Activated B cell treated with CpG ODN at 0.5 μM for 24 hours (primary cell): ENCODE results near the gene RASAL2. TPM values are rescaled to one million over a fixed set of nuclear protein-coding genes. Genes with fewer than 3 reads are reported as not detected.

Source experiments
- ATAC-seq: fragments of 200-7000 bp; cut with Tn5 transposase; one replicate; pipeline ENCODE4 v1.10.0; 2021; ENCODE audit warnings: low read depth, mild to moderate bottlenecking, moderate library complexity
- CTCF ChIA-PET: fragments of 350-600 bp; sonication (Branson Sonifier 250); formaldehyde crosslinking; loops from one replicate; lab custom pipeline; 2021; ENCODE audit warnings: antibody characterized with exemption; lab: Charles Lee
- POLR2A ChIA-PET: fragments of 350-600 bp; sonication (Branson Sonifier 250); formaldehyde crosslinking; loops from one replicate; lab custom pipeline; 2021; ENCODE audit warnings: antibody characterized with exemption; lab: Charles Lee
- DNase-seq: peaks from one replicate; pipeline ENCODE4 v3.0.0; 2022
- H3K27ac Mint-ChIP-seq: one replicate; pipeline ENCODE4 v1.8.0; 2020; ENCODE audit warnings: mixed read lengths
- H3K27me3 Mint-ChIP-seq: one replicate; pipeline ENCODE4 v1.8.0; 2021; ENCODE audit warnings: mixed read lengths
- H3K36me3 Mint-ChIP-seq: one replicate; pipeline ENCODE4 v1.8.0; 2021; ENCODE audit warnings: low read depth, mixed read lengths
- H3K4me1 Mint-ChIP-seq: one replicate; pipeline ENCODE4 v1.8.0; 2021; ENCODE audit warnings: mixed read lengths
- H3K4me3 Mint-ChIP-seq: one replicate; pipeline ENCODE4 v1.8.0; 2020; ENCODE audit warnings: mild to moderate bottlenecking, mixed read lengths
- H3K9me3 Mint-ChIP-seq: one replicate; pipeline ENCODE4 v1.8.0; 2020; ENCODE audit warnings: mixed read lengths
- CTCF ChIP-seq: fragments of 200-600 bp; IDR thresholded peaks from one replicate; pipeline ENCODE4 v1.8.0; 2022; ENCODE audit warnings: antibody characterized with exemption, mild to moderate bottlenecking
- intact Hi-C: fragments of 100-400 bp; cut with micrococcal nuclease; formaldehyde crosslinking; loops from one replicate; pipeline ENCODE4 v1.15.1; 2024
- total RNA-seq: library from RNA; stranded (reverse); gene quantifications from 2 replicates; pipeline ENCODE4 v1.2.3, GENCODE V29; 2022

Gene RASAL2
- total RNA-seq, 1 donor from 2014 or later: 0.16 TPM

- TF ChIP-seq CTCF: no peak
- Mint-ChIP-seq H3K4me3 (no peak overlapping the region), H3K27ac (no peak overlapping the region), H3K9me3 (peaks cover 24% of the 10 kb centered on the region), H3K36me3 (no peaks in the 10 kb centered on the region), H3K27me3 (no peaks in the 10 kb centered on the region), H3K4me1 (no peaks in the 10 kb centered on the region)
- intact Hi-C loops: no loop called here
- ATAC-seq: no peak
- DNase-seq: no peak
- CTCF ChIA-PET: no interaction called here
- POLR2A ChIA-PET: no interaction called here
Measured at GRCh38 chr1:178209935-178210334, 116.0 kb downstream of the RASAL2 start.

- DNase-seq: no peak
- Mint-ChIP-seq H3K4me3 (no peak overlapping the region), H3K9me3 (no peaks in the 10 kb centered on the region), H3K4me1 (no peaks in the 10 kb centered on the region), H3K36me3 (no peaks in the 10 kb centered on the region), H3K27me3 (peaks cover 2% of the 10 kb centered on the region), H3K27ac (no peak overlapping the region)
- TF ChIP-seq CTCF: no peak
- intact Hi-C loops: no loop called here
- ChIA-PET POLR2A (no interaction called here), CTCF (no interaction called here)
- no peak for ATAC-seq
Measured at GRCh38 chr1:178218550-178218949, 124.6 kb downstream of the RASAL2 start.

- CTCF ChIA-PET: no interaction called here
- Mint-ChIP-seq H3K36me3 (no peaks in the 10 kb centered on the region), H3K27ac (no peak overlapping the region), H3K4me3 (no peak overlapping the region), H3K27me3 (peaks cover 2% of the 10 kb centered on the region), H3K4me1 (no peaks in the 10 kb centered on the region), H3K9me3 (no peaks in the 10 kb centered on the region)
- POLR2A ChIA-PET: no interaction called here
- intact Hi-C loops: no loop called here
- DNase-seq (no peak), ATAC-seq (no peak)
- no peak for TF ChIP-seq CTCF
Measured at GRCh38 chr1:178220094-178220493, 126.2 kb downstream of the RASAL2 start.

- DNase-seq (no peak), ATAC-seq (no peak)
- H3K4me3 Mint-ChIP-seq: no peak overlapping the region
- ChIA-PET POLR2A (no interaction called here), CTCF (no interaction called here)
- intact Hi-C loops: no loop called here
- no peaks in the 10 kb centered on the region for H3K9me3 Mint-ChIP-seq
- no peak for TF ChIP-seq CTCF
- H3K36me3 Mint-ChIP-seq: no peaks in the 10 kb centered on the region
- H3K27ac Mint-ChIP-seq: no peak overlapping the region
- H3K4me1 Mint-ChIP-seq: no peaks in the 10 kb centered on the region
- peaks cover 1% of the 10 kb centered on the region for H3K27me3 Mint-ChIP-seq
Measured at GRCh38 chr1:178223289-178223688, 129.4 kb downstream of the RASAL2 start.

- no peak for DNase-seq
- H3K4me1 Mint-ChIP-seq: no peaks in the 10 kb centered on the region
- intact Hi-C loops: no loop called here
- no peaks in the 10 kb centered on the region for H3K36me3 Mint-ChIP-seq
- ATAC-seq: no peak
- H3K9me3 Mint-ChIP-seq: no peaks in the 10 kb centered on the region
- no peak overlapping the region for H3K4me3 Mint-ChIP-seq
- ChIA-PET POLR2A (no interaction called here), CTCF (no interaction called here)
- H3K27me3 Mint-ChIP-seq: peaks cover 1% of the 10 kb centered on the region
- TF ChIP-seq CTCF: no peak
- H3K27ac Mint-ChIP-seq: no peak overlapping the region
Measured at GRCh38 chr1:178224358-178224757, 130.5 kb downstream of the RASAL2 start.
